Skin epidermis (tissue), 12 donors: Measurements from ENCODE around the gene ARFGEF3.
A peak's percentile ranks its signal among the peaks of the same experiment; 100 is the strongest.

Experiments
- H3K27ac ChIP-seq, 21 experiments: fragments of 200-600 bp; sonication (generic) in 11 of 21; one replicate each; pipeline ENCODE4 v1.5.0; 2020; ENCODE audit warnings: mild to moderate bottlenecking in 3 of 21, inconsistent platforms in 2 of 21, moderate library complexity in 2 of 21
- H3K4me3 ChIP-seq, 7 experiments: fragments of 200-600 bp; sonication (generic) in 2 of 7; one replicate each; pipeline ENCODE4 v1.5.0; 2020; ENCODE audit warnings: inconsistent platforms in 2 of 7, mild to moderate bottlenecking in 2 of 7, moderate library complexity in 1 of 7

ARFGEF3 gene

GRCh38 chr6:138374815-138375214, 213.1 kb downstream of the ARFGEF3 start:
- Histone ChIP-seq H3K27ac (no peak overlapping the region), H3K4me3 (no peak overlapping the region)

- H3K4me3 ChIP-seq: no peak overlapping the region
- H3K27ac ChIP-seq: no peak overlapping the region
Measured at GRCh38 chr6:138377042-138377441, 215.3 kb downstream of the ARFGEF3 start.

DNA sequence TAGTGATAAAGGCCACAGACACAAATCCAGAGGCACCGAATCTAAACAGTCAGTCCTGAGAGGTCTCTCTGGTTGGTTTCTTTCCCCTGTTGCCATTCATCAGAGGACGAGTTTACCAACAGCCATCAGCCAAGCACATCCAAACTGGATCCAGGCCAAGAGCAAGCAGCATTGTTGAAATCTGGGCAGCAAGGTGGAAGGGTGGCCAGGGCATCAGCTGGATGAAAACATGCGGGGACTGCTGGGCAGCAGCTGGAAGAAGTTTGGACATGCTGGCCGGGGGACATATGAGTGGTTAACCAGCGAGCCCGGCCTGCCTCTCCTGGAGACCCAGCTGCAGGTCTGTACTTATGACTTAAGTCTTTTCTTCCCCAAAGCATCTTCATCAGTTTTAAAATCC, 216.1 kb downstream of the ARFGEF3 start, which contains the start of gene SMIM28:
TSS of gene SMIM28 (plus strand) at position 62 of the 400 bp plus-strand sequence. CDS start at position 230, 168 bp downstream.
- Histone ChIP-seq H3K27ac (no peak within 1 kb of the TSS), H3K4me3 (no peak within 1 kb of the TSS)

GRCh38 chr6:138378463-138378862, 216.7 kb downstream of the ARFGEF3 start:
- H3K27ac ChIP-seq: no peak overlapping the region
- H3K4me3 ChIP-seq: no peak overlapping the region

DNA sequence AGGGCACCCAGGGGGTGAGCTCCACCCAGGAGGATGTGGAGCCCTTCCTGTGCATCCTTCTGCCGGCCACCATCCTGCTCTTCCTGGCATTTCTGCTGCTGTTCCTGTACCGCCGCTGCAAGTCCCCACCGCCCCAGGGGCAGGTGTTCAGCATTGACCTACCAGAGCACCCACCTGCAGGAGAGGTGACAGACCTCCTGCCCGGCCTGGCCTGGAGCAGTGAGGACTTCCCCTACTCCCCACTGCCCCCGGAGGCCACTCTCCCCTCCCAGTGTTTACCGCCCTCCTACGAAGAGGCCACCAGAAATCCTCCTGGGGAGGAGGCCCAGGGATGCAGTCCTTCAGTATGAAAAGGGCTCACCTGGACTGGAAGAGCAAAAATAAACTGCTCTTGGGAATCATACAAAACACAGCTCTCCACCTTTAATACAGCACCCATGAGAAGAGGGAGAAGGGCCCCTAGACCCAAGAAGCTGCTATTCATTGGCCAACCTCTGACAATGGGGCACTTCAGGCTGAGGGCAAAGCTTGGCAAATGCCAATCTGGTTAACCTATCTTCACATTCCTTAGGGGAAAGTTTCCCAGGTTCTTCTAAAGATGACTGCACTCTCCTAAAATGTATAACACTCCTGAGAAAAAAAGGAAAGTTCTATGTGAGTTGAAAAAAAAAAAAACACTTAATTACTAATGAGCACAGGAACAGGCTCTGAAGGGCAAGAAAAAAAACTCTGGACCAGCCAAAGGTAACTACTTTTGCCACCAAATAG, 220.9 kb downstream of the ARFGEF3 start:
- no peak overlapping the region for H3K4me3 ChIP-seq
- H3K27ac ChIP-seq: no peak overlapping the region

DNA sequence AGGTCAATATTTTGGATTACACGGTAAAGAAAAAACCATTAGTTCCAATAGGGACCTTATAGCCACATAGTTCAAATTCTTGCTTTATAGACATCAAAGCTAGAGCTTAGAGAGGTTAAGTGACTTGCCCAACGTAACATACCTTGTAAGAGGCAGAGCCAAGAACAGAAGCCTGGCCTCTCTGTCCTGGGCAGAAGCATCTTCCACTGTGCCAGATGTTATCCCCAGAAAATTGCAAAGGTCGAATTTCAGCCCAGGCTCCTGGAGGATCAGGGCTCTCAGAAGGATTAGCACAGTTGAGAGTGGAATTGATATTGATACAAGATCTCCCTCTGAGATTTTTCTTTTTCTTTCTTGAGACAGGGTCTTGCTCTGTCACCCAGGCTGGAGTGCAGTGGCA, 222.0 kb downstream of the ARFGEF3 start:
- H3K27ac ChIP-seq: no peak overlapping the region
- H3K4me3 ChIP-seq: no peak overlapping the region

GRCh38 chr6:138386897-138387296, 225.2 kb downstream of the ARFGEF3 start:
- H3K27ac ChIP-seq: no peak overlapping the region
- no peak overlapping the region for H3K4me3 ChIP-seq

DNA sequence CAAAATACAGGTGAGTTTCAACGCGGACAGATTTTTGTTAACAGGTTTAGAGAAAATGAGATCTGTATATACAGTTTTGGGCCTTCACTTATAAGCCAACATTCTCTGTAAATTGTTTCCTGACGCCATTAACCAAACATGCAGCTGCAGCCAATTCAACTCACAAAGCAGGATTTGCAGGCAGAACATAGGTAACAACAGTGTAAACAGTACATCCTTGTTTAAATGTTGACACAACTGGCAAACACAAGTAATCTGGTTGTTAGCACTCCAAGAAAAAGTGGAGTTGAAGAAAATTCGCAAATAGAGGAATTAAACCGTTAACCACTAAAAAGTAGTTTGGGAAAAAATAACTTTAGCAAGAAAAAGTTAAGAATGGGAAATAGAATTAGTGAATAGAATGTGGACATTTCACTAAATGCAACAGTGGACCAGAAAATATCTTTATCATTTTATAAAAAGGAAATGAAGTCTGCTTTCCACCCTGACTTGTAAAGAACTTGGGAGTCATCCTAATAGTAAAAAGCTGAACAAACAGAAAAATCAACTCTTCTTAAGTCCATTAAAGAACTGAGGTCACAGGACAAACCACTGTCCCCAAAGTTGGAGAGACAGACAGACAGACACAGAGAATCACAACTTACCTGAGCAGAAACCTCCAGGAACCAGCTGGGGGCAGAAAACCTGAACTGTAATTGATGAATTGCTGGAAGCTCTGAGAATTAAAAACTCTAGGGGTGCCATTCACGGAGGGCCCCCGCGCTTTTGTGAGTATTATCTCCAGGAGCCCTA, 226.0 kb downstream of the ARFGEF3 start:
- H3K4me3 ChIP-seq: no peak overlapping the region
- peak overlapping the region in 1 of 21 experiments; percentile 34 for H3K27ac ChIP-seq

GRCh38 chr6:138389551-138389950, 227.8 kb downstream of the ARFGEF3 start:
- H3K27ac ChIP-seq: no peak overlapping the region

More at GRCh38 chr6:138389551-138389950, 227.8 kb downstream of the ARFGEF3 start:
- no peak overlapping the region for H3K4me3 ChIP-seq
